ENCODE results near the gene ARID3B. TPM values are rescaled to one million over a fixed set of nuclear protein-coding genes. Genes with fewer than 3 reads are reported as not detected.

Gene ARID3B
- total RNA-seq, 1 experiment from 2014 or later, result 101 TPM

- no peaks in the 10 kb centered on the region for H3K27me3 Mint-ChIP-seq (ENCODE audit: low read depth)
- Histone ChIP-seq H4K20me1 (ENCODE audit: control insufficient read depth, insufficient read depth, insufficient read length) (no peaks in the 10 kb centered on the region), H3K27ac (ENCODE audit: insufficient read length, low read depth, low read length) (no peak overlapping the region), H2AFZ (ENCODE audit: low read length) (no peak overlapping the region), H3K23ac (ENCODE audit: insufficient read length, low read depth, low read length) (no peak overlapping the region), H3K9ac (ENCODE audit: extremely low read depth, insufficient read length, low read length) (no peak overlapping the region), H3K56ac (ENCODE audit: insufficient read length, low read depth, low read length) (no peak overlapping the region), H4K91ac (ENCODE audit: insufficient read length, low read depth, low read length) (no peak overlapping the region), H2BK15ac (ENCODE audit: low read depth, low read length) (no peak overlapping the region), H4K5ac (ENCODE audit: insufficient read length, low read depth, low read length) (no peak overlapping the region), H2BK12ac (ENCODE audit: insufficient read length, low read depth, low read length) (peak overlapping the region; percentile 55), H2AK5ac (ENCODE audit: insufficient read length, low read length) (no peak overlapping the region), H2BK5ac (ENCODE audit: insufficient read length, low read length) (no peak overlapping the region), H3K14ac (ENCODE audit: insufficient read depth, low read length) (no peak overlapping the region), H3K4ac (ENCODE audit: low read depth, low read length) (no peak overlapping the region), H3K4me2 (ENCODE audit: insufficient read depth, insufficient read length, low read length) (no peak overlapping the region), H3K79me1 (ENCODE audit: insufficient read depth, low read depth, low read length, poor library complexity, severe bottlenecking) (no peaks in the 10 kb centered on the region), H3K79me2 (ENCODE audit: insufficient read depth, low read length) (no peaks in the 10 kb centered on the region), H3K27me3 (ENCODE audit: insufficient read depth, low read length) (no peaks in the 10 kb centered on the region), H3K9me3 (ENCODE audit: control insufficient read depth, low read depth, low read length) (no peaks in the 10 kb centered on the region), H3T11ph (ENCODE audit: low read length) (no peak overlapping the region), H2BK120ac (ENCODE audit: low read depth, low read length, poor library complexity, severe bottlenecking) (no peak overlapping the region), H4K8ac (replicated peaks; ENCODE audit: insufficient read length, low read depth, low read length) (no peak overlapping the region), H3K23me2 (ENCODE audit: insufficient read length, low read depth, low read length, poor library complexity, severe bottlenecking) (no peaks in the 10 kb centered on the region), H3K4me1 (ENCODE audit: insufficient read depth, low read length) (peaks cover 11% of the 10 kb centered on the region; the same call in 1 of the 2 replicates), H2BK20ac (ENCODE audit: low read depth, low read length, poor library complexity, severe bottlenecking) (peak overlapping the region; percentile 16), H3K18ac (ENCODE audit: insufficient read length, low read depth, low read length) (no peak overlapping the region)
- H3K4me3 Mint-ChIP-seq, result no peak overlapping the region
- WGBS (ENCODE audit: extremely low coverage, insufficient read length, low lambda C conversion rate), result no CpG with 5 or more reads among the region's 5 CpGs
- no peaks in the 10 kb centered on the region; a peak in 1 of 5 replicates for H3K9me3 Mint-ChIP-seq
- H3K4me1 Mint-ChIP-seq, result peaks cover 28 to 33% of the 10 kb centered on the region in 2 experiments
- no peak for TF ChIP-seq CTCF (conservative IDR thresholded peaks at IDR 0.05)
- H3K36me3 Mint-ChIP-seq (ENCODE audit: insufficient read depth in 1 of 3, low read depth in 3 of 3), result no peaks in the 10 kb centered on the region
- no peak for DNase-seq
- peak overlapping the region in 1 of 3 experiments; percentile 86; a peak in 1 of 7 replicates for H3K27ac Mint-ChIP-seq
Measured at GRCh38 chr15:74528876-74529275, 12.1 kb upstream of the ARID3B start.
